Caco-2 (cell line): ENCODE data around the gene TNNI3. TPM values are rescaled to one million over a fixed set of nuclear protein-coding genes. Genes with fewer than 3 reads are reported as not detected.

Experiments used
- BruUV-seq: library from RNA; stranded (reverse); fragments of 400-500 nt; replicated peaks from 2 replicates; lab custom pipeline; 2021; lab: Mats Ljungman, UMichigan
- CTCF ChIA-PET: fragments of 300-600 bp; sonication (Branson Sonifier 250); formaldehyde crosslinking; loops from one replicate; lab custom pipeline; 2022; ENCODE audit warnings: antibody characterized with exemption; lab: Charles Lee
- POLR2A ChIA-PET: fragments of 300-600 bp; sonication (Branson Sonifier 250); formaldehyde crosslinking; loops from one replicate; lab custom pipeline; 2022; ENCODE audit warnings: antibody characterized with exemption; lab: Charles Lee
- DNase-seq, 2 experiments: peaks; one replicate each; pipeline versions ENCODE4 v3.0.0 to v3.0.0-alpha.2; 2020 to 2022
- H3K27me3 ChIP-seq: replicated peaks from 2 replicates; pipeline ENCODE4 v1.6.0; 2011; ENCODE audit warnings: low read length; ENCODE audit not compliant: control insufficient read depth, insufficient read depth
- H3K36me3 ChIP-seq: 2 replicates; pipeline ENCODE4 v1.5.1; 2011; ENCODE audit warnings: low read length; ENCODE audit not compliant: control insufficient read depth, insufficient read depth
- H3K4me1 ChIP-seq: fragments of 250-450 bp; sonication (Bioruptor Pico); 2 replicates; pipeline ENCODE4 v1.5.1; 2020; ENCODE audit warnings: mild to moderate bottlenecking
- H3K4me3 ChIP-seq: 2 replicates; pipeline ENCODE4 v1.5.1; 2011; ENCODE audit warnings: low read depth, mild to moderate bottlenecking, control low read depth, low read length
- H3K9me3 ChIP-seq: fragments of 250-450 bp; sonication (Bioruptor Pico); 2 replicates; pipeline ENCODE4 v1.5.1; 2020; ENCODE audit warnings: mild to moderate bottlenecking, moderate library complexity
- H3K27ac Mint-ChIP-seq: one replicate; pipeline ENCODE4 v1.8.0; 2022; ENCODE audit warnings: mixed read lengths; ENCODE audit not compliant: unreplicated experiment
- H3K27me3 Mint-ChIP-seq: one replicate; pipeline ENCODE4 v1.8.0; 2022; ENCODE audit warnings: mixed read lengths; ENCODE audit not compliant: insufficient read depth, unreplicated experiment
- H3K36me3 Mint-ChIP-seq: one replicate; pipeline ENCODE4 v1.8.0; 2022; ENCODE audit warnings: mild to moderate bottlenecking, mixed read lengths; ENCODE audit not compliant: insufficient read depth, unreplicated experiment
- H3K4me1 Mint-ChIP-seq: one replicate; pipeline ENCODE4 v1.8.0; 2022; ENCODE audit warnings: low read depth, mixed read lengths; ENCODE audit not compliant: unreplicated experiment
- H3K4me3 Mint-ChIP-seq: one replicate; pipeline ENCODE4 v1.8.0; 2022; ENCODE audit warnings: mild to moderate bottlenecking, moderate library complexity, mixed read lengths; ENCODE audit not compliant: unreplicated experiment
- H3K9me3 Mint-ChIP-seq: one replicate; pipeline ENCODE4 v1.8.0; 2022; ENCODE audit warnings: mixed read lengths; ENCODE audit not compliant: unreplicated experiment
- intact Hi-C: fragments of 100-400 bp; cut with micrococcal nuclease; formaldehyde crosslinking; loops from one replicate; pipeline ENCODE4 v1.10.0; 2022; ENCODE audit not compliant: unreplicated experiment
- total RNA-seq: library from RNA; stranded (reverse); gene quantifications from 2 replicates; pipeline ENCODE4 v1.2.3, GENCODE V29; 2022
- TF ChIP-seq, protein P1 (sequence below), 2 experiments: fragments of 200-600 bp in 1 of 2; IDR thresholded peaks; 1 replicate in 1 of 2; 2 replicates in 1 of 2; pipeline versions ENCODE4 v1.5.1 to v1.8.0; 2011 to 2022; ENCODE audit warnings: antibody characterized with exemption in 1 of 2, control low read depth in 1 of 2, inconsistent platforms in 1 of 2, low read depth in 1 of 2, low read length in 1 of 2, mild to moderate bottlenecking in 1 of 2, moderate library complexity in 1 of 2; ENCODE audit not compliant: insufficient read depth in 1 of 2, severe bottlenecking in 1 of 2, unreplicated experiment in 1 of 2

The TNNI3 gene
- total RNA-seq, 1 experiment from 2014 or later = 2.9 TPM

DNA sequence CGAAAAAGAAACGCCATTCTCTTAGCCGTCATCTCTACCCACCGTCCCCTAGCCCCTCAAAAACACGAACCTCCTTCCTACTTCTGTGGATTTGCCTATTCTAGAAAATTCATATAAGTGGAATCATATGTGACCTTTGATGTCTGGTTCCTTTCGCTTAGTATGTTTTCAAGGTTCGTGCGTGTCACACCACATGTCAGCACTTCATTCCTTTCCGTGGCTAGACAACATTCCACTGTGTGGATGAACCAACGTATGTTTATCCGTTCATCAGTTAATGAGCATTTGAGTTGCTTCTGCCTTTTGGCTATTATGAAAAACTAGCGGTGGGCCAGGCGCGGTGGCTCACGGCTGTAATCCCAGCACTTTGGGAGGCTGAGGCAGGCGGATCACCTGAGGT, 26.1 kb downstream of the TNNI3 start:
- H3K4me1 Mint-ChIP-seq = no peaks in the 10 kb centered on the region
- Histone ChIP-seq H3K4me3 (no peak overlapping the region), H3K9me3 (no peaks in the 10 kb centered on the region), H3K27me3 (no peaks in the 10 kb centered on the region), H3K4me1 (0 out of 2 replicates have a peak, but pooled peaks cover 3% of the 10 kb centered on the region), H3K36me3 (no peaks in the 10 kb centered on the region)
- ChIA-PET CTCF (interaction anchor here (1.6 kb wide), 1 partner anchor 250 kb away, joined by 3 read pairs; no protein-coding TSS in a partner anchor), POLR2A (no interaction called here)
- intact Hi-C loops = no loop called here
- TF ChIP-seq, protein P1, sequence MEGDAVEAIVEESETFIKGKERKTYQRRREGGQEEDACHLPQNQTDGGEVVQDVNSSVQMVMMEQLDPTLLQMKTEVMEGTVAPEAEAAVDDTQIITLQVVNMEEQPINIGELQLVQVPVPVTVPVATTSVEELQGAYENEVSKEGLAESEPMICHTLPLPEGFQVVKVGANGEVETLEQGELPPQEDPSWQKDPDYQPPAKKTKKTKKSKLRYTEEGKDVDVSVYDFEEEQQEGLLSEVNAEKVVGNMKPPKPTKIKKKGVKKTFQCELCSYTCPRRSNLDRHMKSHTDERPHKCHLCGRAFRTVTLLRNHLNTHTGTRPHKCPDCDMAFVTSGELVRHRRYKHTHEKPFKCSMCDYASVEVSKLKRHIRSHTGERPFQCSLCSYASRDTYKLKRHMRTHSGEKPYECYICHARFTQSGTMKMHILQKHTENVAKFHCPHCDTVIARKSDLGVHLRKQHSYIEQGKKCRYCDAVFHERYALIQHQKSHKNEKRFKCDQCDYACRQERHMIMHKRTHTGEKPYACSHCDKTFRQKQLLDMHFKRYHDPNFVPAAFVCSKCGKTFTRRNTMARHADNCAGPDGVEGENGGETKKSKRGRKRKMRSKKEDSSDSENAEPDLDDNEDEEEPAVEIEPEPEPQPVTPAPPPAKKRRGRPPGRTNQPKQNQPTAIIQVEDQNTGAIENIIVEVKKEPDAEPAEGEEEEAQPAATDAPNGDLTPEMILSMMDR (IDR thresholded peaks at IDR 0.05; ENCODE audit: insufficient read depth in 1 of 2, low read depth in 1 of 2, low read length in 1 of 2, severe bottlenecking in 1 of 2, unreplicated experiment in 1 of 2) = no peak
- H3K4me3 Mint-ChIP-seq = no peak overlapping the region
- H3K9me3 Mint-ChIP-seq = no peaks in the 10 kb centered on the region
- no peaks in the 10 kb centered on the region for H3K36me3 Mint-ChIP-seq
- no peak overlapping the region for H3K27ac Mint-ChIP-seq
- H3K27me3 Mint-ChIP-seq = no peaks in the 10 kb centered on the region
- no peak for DNase-seq
- no TSS peak for BruUV-seq

DNA sequence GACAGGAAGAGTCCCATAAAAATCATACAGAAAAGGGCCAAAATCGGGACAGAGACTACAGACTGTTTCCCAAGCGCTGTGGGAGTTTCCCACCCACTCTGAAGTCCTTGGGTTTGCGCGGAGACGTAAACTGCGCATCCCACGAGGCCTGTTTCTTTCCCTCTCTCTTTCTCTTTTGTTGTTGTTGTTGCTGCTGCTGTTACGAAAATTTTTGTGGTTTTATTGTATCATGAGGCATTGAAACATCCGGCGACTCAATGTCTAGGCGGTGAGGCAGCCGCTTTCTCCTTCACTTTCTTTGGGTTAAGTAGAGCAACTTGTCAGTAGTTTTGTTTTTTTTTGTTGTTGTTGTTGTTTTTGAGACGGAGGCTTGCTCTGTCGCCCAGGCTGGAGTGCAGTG, 38.5 kb downstream of the TNNI3 start:
- BruUV-seq = no TSS peak
- peaks cover 18% of the 10 kb centered on the region for H3K4me1 Mint-ChIP-seq
- Histone ChIP-seq H3K4me3 (no peak overlapping the region), H3K4me1 (peaks cover 17% of the 10 kb centered on the region; the same call in 1 of the 2 replicates), H3K27me3 (no peaks in the 10 kb centered on the region), H3K9me3 (no peaks in the 10 kb centered on the region), H3K36me3 (no peaks in the 10 kb centered on the region; the same call in 1 of the 2 replicates)
- DNase-seq = no peak
- no peaks in the 10 kb centered on the region for H3K27me3 Mint-ChIP-seq
- ChIA-PET CTCF (no interaction called here), POLR2A (no interaction called here)
- intact Hi-C loops = no loop called here
- peak overlapping the region; percentile 35 for H3K4me3 Mint-ChIP-seq
- peaks cover 16% of the 10 kb centered on the region for H3K36me3 Mint-ChIP-seq
- TF ChIP-seq, protein P1 (IDR thresholded peaks at IDR 0.05; ENCODE audit: insufficient read depth in 1 of 2, low read depth in 1 of 2, low read length in 1 of 2, severe bottlenecking in 1 of 2, unreplicated experiment in 1 of 2) = no peak
- H3K27ac Mint-ChIP-seq = no peak overlapping the region
- H3K9me3 Mint-ChIP-seq = no peaks in the 10 kb centered on the region

DNA sequence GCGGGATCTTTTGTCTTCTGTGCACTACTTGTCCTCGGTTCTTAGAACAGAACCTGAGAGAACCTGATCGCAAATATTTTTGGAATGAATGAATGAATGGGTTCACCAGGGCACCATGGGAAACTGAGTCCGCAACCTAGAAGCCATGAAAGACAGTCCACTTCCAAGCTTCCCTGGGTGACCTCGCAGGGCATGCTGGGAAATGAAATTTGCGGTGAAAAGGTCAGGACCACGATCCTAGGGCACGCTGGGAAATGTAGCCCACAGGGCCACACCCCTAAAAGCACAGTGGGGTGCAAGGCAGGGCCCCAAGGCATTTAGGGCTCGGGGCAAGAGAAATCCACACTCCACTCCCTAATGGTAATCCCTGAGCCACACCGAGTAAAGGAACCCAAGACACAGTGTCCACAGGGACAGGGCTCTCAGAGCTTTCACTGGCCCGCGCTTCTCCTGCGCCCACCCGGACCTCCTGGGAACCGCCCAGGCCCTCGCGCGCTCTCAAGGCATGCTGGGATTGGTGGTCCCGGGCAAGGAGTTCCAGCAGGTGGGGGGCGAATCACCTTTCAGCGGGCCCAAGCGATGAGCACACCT, 39.0 kb downstream of the TNNI3 start:
- no peaks in the 10 kb centered on the region for H3K9me3 Mint-ChIP-seq
- H3K27ac Mint-ChIP-seq = peak overlapping the region; percentile 79
- no TSS peak for BruUV-seq
- intact Hi-C loops = no loop called here
- peaks cover 18% of the 10 kb centered on the region for H3K4me1 Mint-ChIP-seq
- TF ChIP-seq, protein P1 (IDR thresholded peaks at IDR 0.05; ENCODE audit: insufficient read depth in 1 of 2, low read depth in 1 of 2, low read length in 1 of 2, severe bottlenecking in 1 of 2, unreplicated experiment in 1 of 2) = no peak
- DNase-seq = peak in 1 of 2 experiments; percentile 37
- peak overlapping the region; percentile 85 for H3K4me3 Mint-ChIP-seq
- Histone ChIP-seq H3K4me3 (peak overlapping the region; percentile 88), H3K4me1 (peaks cover 17% of the 10 kb centered on the region; the same call in 1 of the 2 replicates), H3K27me3 (no peaks in the 10 kb centered on the region), H3K36me3 (no peaks in the 10 kb centered on the region; the same call in 1 of the 2 replicates), H3K9me3 (no peaks in the 10 kb centered on the region)
- H3K36me3 Mint-ChIP-seq = peaks cover 16% of the 10 kb centered on the region
- H3K27me3 Mint-ChIP-seq = no peaks in the 10 kb centered on the region
- ChIA-PET POLR2A (interaction anchor here (0.6 to 1.4 kb wide), 2 partner anchors 22 to 932 kb away, joined by 4 read pairs; no protein-coding TSS in a partner anchor), CTCF (interaction anchor here (1.1 to 1.4 kb wide), 2 partner anchors 14 to 23 kb away, joined by 3 read pairs; no protein-coding TSS in a partner anchor)
